SK-N-SH (cell line): ENCODE results near the gene UQCR10.

Source experiments
- CTCF ChIP-seq: fragments of 200-600 bp; sonication (generic); IDR thresholded peaks from 2 replicates; pipeline ENCODE4 v1.6.1; 2017; ENCODE audit warnings: antibody characterized with exemption, mild to moderate bottlenecking, moderate library complexity
- GATA2 ChIP-seq: sonication (generic); formaldehyde crosslinking; IDR thresholded peaks from 2 replicates; pipeline ENCODE4 v1.5.0; 2020; ENCODE audit warnings: mild to moderate bottlenecking, missing genetic modification reagents
- NRF1 ChIP-seq: IDR thresholded peaks from 2 replicates; pipeline ENCODE4 v1.6.1; 2012; ENCODE audit warnings: low read depth, mild to moderate bottlenecking, low read length
- RXRA ChIP-seq: IDR thresholded peaks from 2 replicates; pipeline ENCODE4 v1.4.0; 2012; ENCODE audit warnings: low read depth, mild to moderate bottlenecking, borderline replicate concordance
- ZBTB33 ChIP-seq: IDR thresholded peaks from 2 replicates; pipeline ENCODE4 v1.4.0; 2012; ENCODE audit warnings: low read depth, borderline replicate concordance

GRCh38 chr22:29717789-29718188, 49.4 kb upstream of the UQCR10 start:
- no peak for TF ChIP-seq CTCF
- TF ChIP-seq GATA2: no peak
- no peak for TF ChIP-seq RXRA
- TF ChIP-seq ZBTB33: no peak
- TF ChIP-seq NRF1: no peak
